GM12878 (cell line): ENCODE results near the gene QSOX2. TPM values are rescaled to one million over a fixed set of nuclear protein-coding genes. Genes with fewer than 3 reads are reported as not detected.

Experiments
- ATAC-seq: fragments of 200-7000 bp; cut with Tn5 transposase; 3 replicates; pipeline ENCODE4 v1.9.1; 2020; ENCODE audit warnings: mild to moderate bottlenecking, moderate library complexity
- BruUV-seq: library from RNA; stranded (reverse); fragments of 400-500 nt; replicated peaks from 2 replicates; lab custom pipeline; 2021; lab: Mats Ljungman, UMichigan
- CTCF ChIA-PET: fragments of 300-600 bp; sonication (Branson Sonifier 250); formaldehyde crosslinking; extraction: SDS; loops from one replicate; lab custom pipeline; 2021; ENCODE audit warnings: inconsistent platforms; lab: Yijun Ruan, JAX
- POLR2A ChIA-PET: fragments of 350-600 bp; formaldehyde crosslinking; extraction: SDS; loops from one replicate; lab custom pipeline; 2021; ENCODE audit warnings: inconsistent platforms; lab: Charles Lee
- RAD21 ChIA-PET: fragments of 300-600 bp; sonication (Branson Sonifier 250); formaldehyde crosslinking; loops from one replicate; lab custom pipeline; 2023; ENCODE audit warnings: antibody characterized with exemption; ENCODE audit not compliant: unreplicated experiment; lab: Charles Lee
- SMC1A ChIA-PET: fragments of 300-600 bp; sonication (Branson Sonifier 250); formaldehyde crosslinking; loops from one replicate; lab custom pipeline; 2023; ENCODE audit not compliant: unreplicated experiment, uncharacterized antibody; lab: Charles Lee
- DNase-seq: peaks from one replicate; pipeline ENCODE4 v3.0.0-alpha.2; 2011; ENCODE audit warnings: low read depth, low spot score
- FAIRE-seq: peaks from 3 replicates; lab custom pipeline; 2011; peaks lifted over from hg19 to GRCh38; lab: Jason Lieb, UNC
- H2AFZ ChIP-seq: 2 replicates; pipeline ENCODE4 v1.6.0; 2011; ENCODE audit warnings: low read depth, low read length, control low read depth; ENCODE audit not compliant: control insufficient read depth
- H3K27ac ChIP-seq: 2 replicates; pipeline ENCODE4 v1.5.1; 2011; ENCODE audit warnings: control low read depth; ENCODE audit not compliant: control insufficient read depth, insufficient read depth
- H3K27me3 ChIP-seq, 2 experiments: replicated peaks in 1 of 2; 2 replicates each; pipeline versions ENCODE4 v1.6.0 to v1.6.1; 2011; ENCODE audit warnings: low read length in 1 of 2; ENCODE audit not compliant: control insufficient read depth in 2 of 2, insufficient read depth in 2 of 2
- H3K36me3 ChIP-seq, 2 experiments: 2 replicates each; pipeline ENCODE4 v1.5.1; 2011; ENCODE audit warnings: low read length in 1 of 2; ENCODE audit not compliant: control insufficient read depth in 2 of 2, insufficient read depth in 2 of 2
- H3K4me1 ChIP-seq: 2 replicates; pipeline ENCODE4 v1.6.1; 2011; ENCODE audit warnings: mild to moderate bottlenecking, low read length, moderate library complexity, mixed read lengths; ENCODE audit not compliant: control insufficient read depth, insufficient read depth
- H3K4me2 ChIP-seq: 2 replicates; pipeline ENCODE4 v1.6.0; 2011; ENCODE audit warnings: control low read depth; ENCODE audit not compliant: control insufficient read depth, insufficient read depth
- H3K4me3 ChIP-seq: fragments of 200-600 bp; sonication (generic); 2 replicates; pipeline ENCODE4 v1.5.1; 2016
- H3K79me2 ChIP-seq: 2 replicates; pipeline ENCODE4 v1.6.0; 2011; ENCODE audit warnings: low read length; ENCODE audit not compliant: control insufficient read depth, insufficient read depth
- H3K9ac ChIP-seq: 2 replicates; pipeline ENCODE4 v1.8.0; 2011; ENCODE audit warnings: low read length, control low read depth, mixed read lengths; ENCODE audit not compliant: control insufficient read depth, insufficient read depth
- H3K9me3 ChIP-seq: replicated peaks from 3 replicates; pipeline ENCODE4 v1.5.1; 2011; ENCODE audit warnings: mild to moderate bottlenecking, low read length; ENCODE audit not compliant: control insufficient read depth, insufficient read depth
- H4K20me1 ChIP-seq: 2 replicates; pipeline ENCODE4 v1.6.0; 2011; ENCODE audit not compliant: control insufficient read depth, insufficient read depth
- BCLAF1 ChIP-seq: fragments of 450-650 bp; IDR thresholded peaks from 2 replicates; pipeline ENCODE4 v1.6.1; 2017; ENCODE audit warnings: antibody characterized with exemption, mild to moderate bottlenecking, moderate library complexity
- CTCF ChIP-seq, 3 experiments: IDR thresholded peaks in 2 of 3; conservative IDR thresholded peaks in 1 of 3; 2 replicates each; pipeline ENCODE4 v1.5.1; 2011; ENCODE audit warnings: low read depth in 3 of 3, low read length in 3 of 3, mild to moderate bottlenecking in 3 of 3, control low read depth in 2 of 3, moderate library complexity in 2 of 3, inconsistent platforms in 1 of 3, mixed read lengths in 1 of 3; ENCODE audit not compliant: control insufficient read depth in 2 of 3, insufficient read depth in 1 of 3; ENCODE audit errors: extremely low read depth in 1 of 3
- IKZF2 ChIP-seq, 2 experiments: fragments of 450-650 bp; IDR thresholded peaks; 2 replicates each; pipeline ENCODE4 v1.6.1; 2017; ENCODE audit warnings: mild to moderate bottlenecking in 2 of 2, moderate library complexity in 2 of 2
- IRF5 ChIP-seq: fragments of 450-650 bp; IDR thresholded peaks from 2 replicates; pipeline ENCODE4 v1.6.1; 2017; ENCODE audit warnings: borderline replicate concordance
- KDM1A ChIP-seq: fragments of 200-600 bp; sonication (generic); IDR thresholded peaks from 2 replicates; pipeline ENCODE4 v1.6.1; 2016; ENCODE audit warnings: borderline replicate concordance
- NBN ChIP-seq: fragments of 450-650 bp; IDR thresholded peaks from 2 replicates; pipeline ENCODE4 v1.6.1; 2016
- NR2C2 ChIP-seq: IDR thresholded peaks from 2 replicates; pipeline ENCODE4 v1.6.1; 2011; ENCODE audit warnings: borderline replicate concordance, low read depth; ENCODE audit not compliant: control insufficient read depth, insufficient read length
- PRDM15 ChIP-seq: fragments of 450-650 bp; formaldehyde crosslinking; IDR thresholded peaks from 2 replicates; pipeline ENCODE4 v1.4.0; 2020; ENCODE audit warnings: mild to moderate bottlenecking, moderate library complexity
- RAD21 ChIP-seq: IDR thresholded peaks from 2 replicates; pipeline ENCODE4 v1.6.1; 2011; ENCODE audit warnings: mild to moderate bottlenecking, low read depth, low read length, moderate library complexity; ENCODE audit not compliant: insufficient read depth
- RELA ChIP-seq: fragments of 450-650 bp; IDR thresholded peaks from 2 replicates; pipeline ENCODE4 v1.8.0; 2014; ENCODE audit warnings: borderline replicate concordance; ENCODE audit not compliant: partially characterized antibody
- SIN3A ChIP-seq: IDR thresholded peaks from 2 replicates; pipeline ENCODE4 v1.6.1; 2012; ENCODE audit warnings: low read depth, low read length, improper control_type of control experiment
- ZBED1 ChIP-seq: IDR thresholded peaks from 2 replicates; pipeline ENCODE4 v1.6.1; 2016; ENCODE audit warnings: borderline replicate concordance
- ZNF207 ChIP-seq: fragments of 450-650 bp; IDR thresholded peaks from 2 replicates; pipeline ENCODE4 v1.6.1; 2014; ENCODE audit warnings: antibody characterized with exemption, mild to moderate bottlenecking, borderline replicate concordance
- ZSCAN29 ChIP-seq: fragments of 450-650 bp; IDR thresholded peaks from 2 replicates; pipeline ENCODE4 v1.6.1; 2017; ENCODE audit warnings: mild to moderate bottlenecking, moderate library complexity
- WGBS: methylation state at CpG from one replicate; pipeline ENCODE4 v1.1.6; 2016; ENCODE audit warnings: low lambda C conversion rate; ENCODE audit not compliant: insufficient replicate concordance, insufficient coverage; ENCODE audit errors: missing lambda C conversion rate; 5-methylcytosine and 5-hydroxymethylcytosine counted together
- in situ Hi-C: fragments of 300-500 bp; cut with MboI; formaldehyde crosslinking; loops from 9 replicates; pipeline ENCODE4 v1.14.3; 2018; ENCODE audit warnings: mixed read lengths
- intact Hi-C: fragments of 100-400 bp; cut with micrococcal nuclease; formaldehyde crosslinking; loops from one replicate; pipeline ENCODE4 v1.14.2; 2022; ENCODE audit not compliant: unreplicated experiment
- polyA plus RNA-seq, 11 experiments: library from polyadenylated mRNA; depleted of rRNA in 4 of 11; unstranded in 6 of 11; stranded (reverse) in 5 of 11; fragments of >200 nt; fragmentation: Nextera tagmentation in 4 of 11; fragmentation: Illumina TruSeq in 1 of 11; extraction: Ambion mirVana in 4 of 11; extraction: Trizol in 1 of 11; gene quantifications; 1 replicate in 1 of 11; 2 replicates in 10 of 11; pipeline versions ENCODE4 v1.2.1 to v1.2.3, GENCODE V29; 2011 to 2016; ENCODE audit warnings: inconsistent platforms in 2 of 11, missing spikeins in 2 of 11, low read depth in 1 of 11
- total RNA-seq, 4 experiments: library from RNA; depleted of rRNA in 3 of 4; stranded (reverse); fragments of >200 nt in 3 of 4; fragmentation: Illumina TruSeq in 1 of 4; extraction: Trizol in 1 of 4; gene quantifications; 2 replicates each; pipeline versions ENCODE4 v1.2.1 to v1.2.3, GENCODE V29; 2013 to 2021

QSOX2 gene
- total and polyA plus RNA-seq, 10 of the 15 experiments (the other 5 are each of a cell fraction or from before 2014, with no cell fraction given): 0.34 to 16.1 (median 8.2) TPM

GRCh38 chr9:136260521-136260920, 14.9 kb upstream of the QSOX2 start:
- WGBS: 19% methylated on average over 10 of the region's 10 CpGs

More at GRCh38 chr9:136260521-136260920, 14.9 kb upstream of the QSOX2 start:
- H3K4me2 ChIP-seq: no peak overlapping the region
- DNase-seq (no peak), ATAC-seq (no peak), FAIRE-seq (no peak)
- no peaks in the 10 kb centered on the region for H3K36me3 ChIP-seq
- H3K9me3 ChIP-seq: no peaks in the 10 kb centered on the region
- no peaks in the 10 kb centered on the region; a peak in 1 of 4 replicates for H3K27me3 ChIP-seq
- H3K79me2 ChIP-seq: no peaks in the 10 kb centered on the region
- RAD21 ChIA-PET: no interaction called here
- in situ Hi-C loops: no loop called here
- intact Hi-C loops: no loop called here
- H4K20me1 ChIP-seq: no peaks in the 10 kb centered on the region
- no peak overlapping the region for H3K9ac ChIP-seq
- POLR2A ChIA-PET: no interaction called here
- H3K4me3 ChIP-seq: no peak overlapping the region
- BruUV-seq: no TSS peak
- H2AFZ ChIP-seq: no peak overlapping the region
- no peak overlapping the region for H3K27ac ChIP-seq
- SMC1A ChIA-PET: no interaction called here
- CTCF ChIA-PET: interaction anchor here (0.9 kb wide), 1 partner anchor 23 kb away, joined by 4 read pairs; no protein-coding TSS in a partner anchor
- no peak for TF ChIP-seq IKZF2 (IDR thresholded peaks at IDR 0.05)
- TF ChIP-seq RAD21: no peak
- TF ChIP-seq ZSCAN29: no peak
- no peak for TF ChIP-seq CTCF (IDR thresholded peaks at IDR 0.05 in 2 of 3, conservative IDR thresholded peaks at IDR 0.05 in 1 of 3; ENCODE audit: control insufficient read depth in 2 of 3, extremely low read depth in 1 of 3, insufficient read depth in 1 of 3, low read depth in 3 of 3, low read length in 3 of 3)
- no peak for TF ChIP-seq ZNF207
- TF ChIP-seq BCLAF1: no peak
- TF ChIP-seq KDM1A: no peak
- no peak for TF ChIP-seq IRF5
- no peak for TF ChIP-seq PRDM15 (CRISPR knock-in tag)
- TF ChIP-seq NR2C2: no peak
- no peak for TF ChIP-seq NBN
- no peak for TF ChIP-seq SIN3A
- no peak for TF ChIP-seq RELA
- no peak for TF ChIP-seq ZBED1
- H3K4me1 ChIP-seq: no peaks in the 10 kb centered on the region
